Immature natural killer cell (primary cell): ENCODE measurements around the gene MAPK10. TPM values are rescaled to one million over a fixed set of nuclear protein-coding genes. Genes with fewer than 3 reads are reported as not detected.
"Not testable (repeated sequence)": the region's sequence is repeated elsewhere in the genome, so short reads cannot be mapped to it uniquely, and the experiment has no call there.

ENCODE experiments used
- DNase-seq, 3 donors: peaks; one replicate each; pipeline ENCODE4 v3.0.0; 2022; ENCODE audit warnings: mixed read lengths in 1 of 3
- H3K27ac Mint-ChIP-seq, 6 donors: one replicate each; pipeline ENCODE4 v1.8.0; 2020; ENCODE audit warnings: mixed read lengths in 6 of 6, mild to moderate bottlenecking in 5 of 6, inconsistent platforms in 4 of 6, moderate library complexity in 3 of 6
- H3K27me3 Mint-ChIP-seq, 3 donors: one replicate each; pipeline ENCODE4 v1.8.0; 2020 to 2021; ENCODE audit warnings: low read depth in 3 of 3, mild to moderate bottlenecking in 3 of 3, mixed read lengths in 3 of 3, moderate library complexity in 3 of 3, inconsistent platforms in 1 of 3
- H3K36me3 Mint-ChIP-seq, 3 donors: one replicate each; pipeline ENCODE4 v1.8.0; 2020; ENCODE audit warnings: mixed read lengths in 3 of 3, inconsistent platforms in 2 of 3, mild to moderate bottlenecking in 2 of 3
- H3K4me1 Mint-ChIP-seq, 2 donors: one replicate each; pipeline ENCODE4 v1.8.0; 2020; ENCODE audit warnings: inconsistent platforms in 2 of 2, mild to moderate bottlenecking in 2 of 2, mixed read lengths in 2 of 2, moderate library complexity in 1 of 2
- H3K4me3 Mint-ChIP-seq, 5 donors: one replicate each; pipeline ENCODE4 v1.8.0; 2020; ENCODE audit warnings: mild to moderate bottlenecking in 5 of 5, mixed read lengths in 5 of 5, inconsistent platforms in 3 of 5, moderate library complexity in 3 of 5
- H3K9me3 Mint-ChIP-seq, 6 donors: one replicate each; pipeline ENCODE4 v1.8.0; 2020; ENCODE audit warnings: mild to moderate bottlenecking in 6 of 6, mixed read lengths in 6 of 6, inconsistent platforms in 4 of 6, moderate library complexity in 3 of 6
- polyA plus RNA-seq, 3 donors: library from polyadenylated mRNA; unstranded; fragments of 300-500 nt; fragmentation: Illumina TruSeq; gene quantifications; one replicate each; pipeline ENCODE4 v1.2.3, GENCODE V29; 2021

Gene MAPK10
- polyA plus RNA-seq, 3 donors from 2014 or later = not detected

- no peak for DNase-seq
- H3K27ac Mint-ChIP-seq = no peak overlapping the region
- peaks cover 0 to 11% (median 0%) of the 10 kb centered on the region in 6 donors for H3K9me3 Mint-ChIP-seq
- no peak overlapping the region for H3K4me3 Mint-ChIP-seq
- H3K4me1 Mint-ChIP-seq = no peaks in the 10 kb centered on the region
- no peaks in the 10 kb centered on the region for H3K27me3 Mint-ChIP-seq
- no peaks in the 10 kb centered on the region for H3K36me3 Mint-ChIP-seq
These were observed 392.0 kb downstream of the MAPK10 start for GRCh38 chr4:85967872-85968271.

- no peaks in the 10 kb centered on the region for H3K4me1 Mint-ChIP-seq
These were observed 393.5 kb downstream of the MAPK10 start for GRCh38 chr4:85966373-85966772.

GRCh38 chr4:85965529-85965928 is 394.3 kb downstream of the MAPK10 start:
- Mint-ChIP-seq H3K4me3 (no peak overlapping the region), H3K27me3 (no peaks in the 10 kb centered on the region), H3K9me3 (peaks cover 0 to 8% (median 0%) of the 10 kb centered on the region in 6 donors), H3K27ac (no peak overlapping the region), H3K4me1 (no peaks in the 10 kb centered on the region), H3K36me3 (no peaks in the 10 kb centered on the region)
- DNase-seq = no peak

More at GRCh38 chr4:85966373-85966772, 393.5 kb downstream of the MAPK10 start:
- no peaks in the 10 kb centered on the region for H3K36me3 Mint-ChIP-seq
- no peak overlapping the region for H3K27ac Mint-ChIP-seq
- no peak for DNase-seq
- no peaks in the 10 kb centered on the region for H3K27me3 Mint-ChIP-seq
- peaks cover 0 to 8% (median 0%) of the 10 kb centered on the region in 6 donors for H3K9me3 Mint-ChIP-seq
- H3K4me3 Mint-ChIP-seq = no peak overlapping the region

- not testable (repeated sequence) for H3K4me1 Mint-ChIP-seq, H3K4me3 Mint-ChIP-seq, DNase-seq, H3K36me3 Mint-ChIP-seq, H3K27ac Mint-ChIP-seq, H3K9me3 Mint-ChIP-seq, H3K27me3 Mint-ChIP-seq
These were observed 394.8 kb downstream of the MAPK10 start for GRCh38 chr4:85965017-85965416.

GRCh38 chr4:85964298-85964697 is 395.6 kb downstream of the MAPK10 start:
- no peak for DNase-seq
- no peaks in the 10 kb centered on the region for H3K27me3 Mint-ChIP-seq
- H3K36me3 Mint-ChIP-seq = no peaks in the 10 kb centered on the region
- H3K27ac Mint-ChIP-seq = no peak overlapping the region
- no peaks in the 10 kb centered on the region for H3K4me1 Mint-ChIP-seq
- peaks cover 0 to 8% (median 1%) of the 10 kb centered on the region in 6 donors for H3K9me3 Mint-ChIP-seq
- no peak overlapping the region for H3K4me3 Mint-ChIP-seq

- Mint-ChIP-seq H3K4me3 (no peak overlapping the region), H3K27ac (no peak overlapping the region), H3K27me3 (no peaks in the 10 kb centered on the region), H3K9me3 (peaks cover 0 to 8% (median 2%) of the 10 kb centered on the region in 6 donors), H3K36me3 (no peaks in the 10 kb centered on the region), H3K4me1 (no peaks in the 10 kb centered on the region)
- no peak for DNase-seq
These were observed 396.6 kb downstream of the MAPK10 start for GRCh38 chr4:85963231-85963630.

GRCh38 chr4:85961887-85962286 is 398.0 kb downstream of the MAPK10 start:
- Mint-ChIP-seq H3K9me3 (peaks cover 0 to 7% (median 2%) of the 10 kb centered on the region in 6 donors), H3K27me3 (no peaks in the 10 kb centered on the region), H3K27ac (no peak overlapping the region), H3K36me3 (no peaks in the 10 kb centered on the region), H3K4me3 (no peak overlapping the region), H3K4me1 (no peaks in the 10 kb centered on the region)
- no peak for DNase-seq

- Mint-ChIP-seq H3K27ac (no peak overlapping the region), H3K27me3 (peaks cover 0 to 2% (median 0%) of the 10 kb centered on the region in 3 donors), H3K9me3 (peaks cover 0 to 17% (median 10%) of the 10 kb centered on the region in 6 donors), H3K4me3 (no peak overlapping the region), H3K4me1 (no peaks in the 10 kb centered on the region), H3K36me3 (no peaks in the 10 kb centered on the region)
- DNase-seq = no peak
These were observed 403.4 kb downstream of the MAPK10 start for GRCh38 chr4:85956293-85956945.

GRCh38 chr4:85955620-85956292 is 404.1 kb downstream of the MAPK10 start:
- no peaks in the 10 kb centered on the region for H3K4me1 Mint-ChIP-seq
- peaks cover 0 to 17% (median 10%) of the 10 kb centered on the region in 6 donors for H3K9me3 Mint-ChIP-seq
- DNase-seq = no peak
- no peak overlapping the region for H3K27ac Mint-ChIP-seq
- H3K27me3 Mint-ChIP-seq = peaks cover 0 to 2% (median 0%) of the 10 kb centered on the region in 3 donors
- H3K36me3 Mint-ChIP-seq = no peaks in the 10 kb centered on the region
- H3K4me3 Mint-ChIP-seq = no peak overlapping the region

GRCh38 chr4:85953651-85954018 is 406.2 kb downstream of the MAPK10 start:
- Mint-ChIP-seq H3K4me1 (no peaks in the 10 kb centered on the region), H3K4me3 (no peak overlapping the region), H3K36me3 (no peaks in the 10 kb centered on the region), H3K9me3 (peaks cover 0 to 21% (median 10%) of the 10 kb centered on the region in 6 donors), H3K27me3 (peaks cover 0 to 2% (median 0%) of the 10 kb centered on the region in 3 donors), H3K27ac (no peak overlapping the region)
- no peak for DNase-seq

- H3K9me3 Mint-ChIP-seq = peaks cover 0 to 22% (median 10%) of the 10 kb centered on the region in 6 donors
- H3K36me3 Mint-ChIP-seq = no peaks in the 10 kb centered on the region
These were observed 406.7 kb downstream of the MAPK10 start for GRCh38 chr4:85952972-85953650.

GRCh38 chr4:85952528-85952927 is 407.3 kb downstream of the MAPK10 start:
- DNase-seq = no peak
- H3K4me3 Mint-ChIP-seq = no peak overlapping the region
- no peaks in the 10 kb centered on the region for H3K36me3 Mint-ChIP-seq
- peaks cover 0 to 2% (median 0%) of the 10 kb centered on the region in 3 donors for H3K27me3 Mint-ChIP-seq
- H3K9me3 Mint-ChIP-seq = peaks cover 0 to 22% (median 10%) of the 10 kb centered on the region in 6 donors
- H3K27ac Mint-ChIP-seq = no peak overlapping the region
- H3K4me1 Mint-ChIP-seq = no peaks in the 10 kb centered on the region

More at GRCh38 chr4:85952972-85953650, 406.7 kb downstream of the MAPK10 start:
- Mint-ChIP-seq H3K4me1 (no peaks in the 10 kb centered on the region), H3K4me3 (no peak overlapping the region), H3K27ac (no peak overlapping the region), H3K27me3 (peaks cover 0 to 2% (median 0%) of the 10 kb centered on the region in 3 donors)
- no peak for DNase-seq

- H3K36me3 Mint-ChIP-seq = no peaks in the 10 kb centered on the region
- no peak overlapping the region for H3K4me3 Mint-ChIP-seq
- no peak for DNase-seq
- no peak overlapping the region for H3K27ac Mint-ChIP-seq
- no peaks in the 10 kb centered on the region for H3K4me1 Mint-ChIP-seq
- peaks cover 0 to 3% (median 0%) of the 10 kb centered on the region in 3 donors for H3K27me3 Mint-ChIP-seq
- H3K9me3 Mint-ChIP-seq = peaks cover 0 to 31% (median 10%) of the 10 kb centered on the region in 6 donors
These were observed 408.8 kb downstream of the MAPK10 start for GRCh38 chr4:85951099-85951498.

GRCh38 chr4:85946821-85947220 is 413.0 kb downstream of the MAPK10 start:
- Mint-ChIP-seq H3K36me3 (no peaks in the 10 kb centered on the region), H3K27me3 (peaks cover 0 to 2% (median 0%) of the 10 kb centered on the region in 3 donors), H3K9me3 (peaks cover 0 to 29% (median 5%) of the 10 kb centered on the region in 6 donors), H3K4me3 (no peak overlapping the region), H3K4me1 (no peaks in the 10 kb centered on the region), H3K27ac (no peak overlapping the region)
- DNase-seq = no peak
